BE2C (cell line): Measurements from ENCODE around the gene AMER2.

Source experiments
- DNase-seq: peaks from one replicate; pipeline ENCODE4 v3.0.0-alpha.2; 2020
- H3K27me3 ChIP-seq: fragments of 250-450 bp; sonication (Bioruptor Pico); 2 replicates; pipeline ENCODE4 v1.5.1; 2020; ENCODE audit warnings: mild to moderate bottlenecking
- H3K36me3 ChIP-seq: fragments of 250-450 bp; sonication (Bioruptor Pico); 2 replicates; pipeline ENCODE4 v1.5.1; 2020; ENCODE audit warnings: mild to moderate bottlenecking
- H3K4me1 ChIP-seq: fragments of 250-450 bp; sonication (Bioruptor Pico); 2 replicates; pipeline ENCODE4 v1.5.1; 2020
- H3K4me3 ChIP-seq: 2 replicates; pipeline ENCODE4 v1.5.1; 2011; ENCODE audit warnings: low read depth, low read length
- H3K9me3 ChIP-seq: fragments of 250-450 bp; sonication (Bioruptor Pico); 2 replicates; pipeline ENCODE4 v1.5.1; 2020
- TF ChIP-seq, protein P1 (sequence below): IDR thresholded peaks from 2 replicates; pipeline ENCODE4 v1.5.1; 2012; ENCODE audit warnings: mild to moderate bottlenecking, low read depth, low read length

The AMER2 gene

DNA sequence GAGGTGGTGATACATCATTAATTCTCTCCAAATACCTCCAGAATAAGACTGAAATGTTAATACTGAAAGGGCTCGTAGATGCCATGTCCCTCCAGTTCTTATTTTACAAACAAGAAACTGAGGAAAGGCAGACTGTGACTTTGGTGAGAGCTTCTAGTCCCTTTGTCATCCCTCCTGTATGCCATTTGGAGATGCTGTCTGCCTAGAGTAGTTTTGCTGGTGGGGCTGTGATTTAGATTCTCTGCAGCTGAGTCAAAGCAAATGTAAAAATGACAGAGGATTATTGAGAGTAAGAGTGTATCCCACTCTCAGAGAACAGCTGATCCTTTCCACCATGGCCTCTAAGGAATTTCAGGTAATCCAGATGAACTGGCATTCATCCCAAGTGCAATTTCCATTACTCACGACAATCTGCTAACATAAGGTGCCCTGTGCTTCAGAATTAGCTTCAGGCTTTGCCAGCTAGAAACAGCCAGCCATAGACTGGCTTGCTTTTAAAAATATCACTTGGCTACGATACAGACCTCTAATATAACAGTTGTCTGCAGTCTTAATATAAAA is 59.3 kb downstream of the AMER2 start:
- H3K27me3 ChIP-seq = no peaks in the 10 kb centered on the region
- no peak for DNase-seq
- H3K36me3 ChIP-seq = no peaks in the 10 kb centered on the region
- TF ChIP-seq, protein P1, sequence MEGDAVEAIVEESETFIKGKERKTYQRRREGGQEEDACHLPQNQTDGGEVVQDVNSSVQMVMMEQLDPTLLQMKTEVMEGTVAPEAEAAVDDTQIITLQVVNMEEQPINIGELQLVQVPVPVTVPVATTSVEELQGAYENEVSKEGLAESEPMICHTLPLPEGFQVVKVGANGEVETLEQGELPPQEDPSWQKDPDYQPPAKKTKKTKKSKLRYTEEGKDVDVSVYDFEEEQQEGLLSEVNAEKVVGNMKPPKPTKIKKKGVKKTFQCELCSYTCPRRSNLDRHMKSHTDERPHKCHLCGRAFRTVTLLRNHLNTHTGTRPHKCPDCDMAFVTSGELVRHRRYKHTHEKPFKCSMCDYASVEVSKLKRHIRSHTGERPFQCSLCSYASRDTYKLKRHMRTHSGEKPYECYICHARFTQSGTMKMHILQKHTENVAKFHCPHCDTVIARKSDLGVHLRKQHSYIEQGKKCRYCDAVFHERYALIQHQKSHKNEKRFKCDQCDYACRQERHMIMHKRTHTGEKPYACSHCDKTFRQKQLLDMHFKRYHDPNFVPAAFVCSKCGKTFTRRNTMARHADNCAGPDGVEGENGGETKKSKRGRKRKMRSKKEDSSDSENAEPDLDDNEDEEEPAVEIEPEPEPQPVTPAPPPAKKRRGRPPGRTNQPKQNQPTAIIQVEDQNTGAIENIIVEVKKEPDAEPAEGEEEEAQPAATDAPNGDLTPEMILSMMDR = no peak
- no peak overlapping the region for H3K4me3 ChIP-seq
- H3K4me1 ChIP-seq = no peaks in the 10 kb centered on the region
- H3K9me3 ChIP-seq = no peaks in the 10 kb centered on the region
